Endothelial cell of umbilical vein (primary cell): ENCODE data around the gene DTNA. TPM values are rescaled to one million over a fixed set of nuclear protein-coding genes. Genes with fewer than 3 reads are reported as not detected.
"Not testable (repeated sequence)": the region's sequence is repeated elsewhere in the genome, so short reads cannot be mapped to it uniquely, and the experiment has no call there.

Source experiments
- BruUV-seq: library from RNA; stranded (reverse); fragments of 400-500 nt; replicated peaks from 2 replicates; lab custom pipeline; 2021; lab: Mats Ljungman, UMichigan
- CTCF ChIA-PET: fragments of 300-600, 350-600 bp; sonication (Branson Sonifier 250); formaldehyde crosslinking; loops from one replicate; lab custom pipeline; 2021; ENCODE audit warnings: antibody characterized with exemption, inconsistent platforms; lab: Charles Lee
- POLR2A ChIA-PET: fragments of 300-600, 350-600 bp; sonication (Branson Sonifier 250); formaldehyde crosslinking; loops from one replicate; lab custom pipeline; 2021; ENCODE audit warnings: antibody characterized with exemption, inconsistent platforms; lab: Charles Lee
- DNase-seq: peaks from one replicate; pipeline ENCODE4 v3.0.0-alpha.2; 2011; ENCODE audit warnings: low read depth, low spot score
- FAIRE-seq: peaks from 2 replicates; lab custom pipeline; 2011; peaks lifted over from hg19 to GRCh38; lab: Jason Lieb, UNC
- H2AFZ ChIP-seq: 2 replicates; pipeline ENCODE4 v1.6.0; 2012; ENCODE audit warnings: low read depth, low read length, control low read depth, inconsistent platforms
- H3K27ac ChIP-seq: 2 replicates; pipeline ENCODE4 v1.5.1; 2011; ENCODE audit warnings: low read depth, mild to moderate bottlenecking, control low read depth, low read length, moderate library complexity; ENCODE audit not compliant: insufficient read depth
- H3K27me3 ChIP-seq, 2 experiments: 2 replicates each; pipeline versions ENCODE4 v1.6.0 to v1.6.1; 2011; ENCODE audit warnings: low read length in 2 of 2, mixed read lengths in 1 of 2; ENCODE audit not compliant: control insufficient read depth in 2 of 2, insufficient read depth in 2 of 2
- H3K36me3 ChIP-seq, 2 experiments: 2 replicates in 1 of 2; 3 replicates in 1 of 2; pipeline ENCODE4 v1.5.1; 2011; ENCODE audit warnings: low read length in 2 of 2, mild to moderate bottlenecking in 1 of 2, moderate library complexity in 1 of 2; ENCODE audit not compliant: control insufficient read depth in 2 of 2, insufficient read depth in 2 of 2; ENCODE audit errors: extremely low read depth in 1 of 2
- H3K4me1 ChIP-seq: 3 replicates; pipeline ENCODE4 v1.5.1; 2011; ENCODE audit warnings: mild to moderate bottlenecking, low read length; ENCODE audit not compliant: control insufficient read depth, insufficient read depth; ENCODE audit errors: extremely low read depth
- H3K4me2 ChIP-seq: 2 replicates; pipeline ENCODE4 v1.6.1; 2011; ENCODE audit warnings: low read length, control low read depth, mixed read lengths; ENCODE audit not compliant: insufficient read depth
- H3K4me3 ChIP-seq, 3 experiments: fragments of 200-600 bp in 1 of 3; sonication (generic), shearing (Covaris generic) in 1 of 3; replicated peaks in 1 of 3; 2 replicates each; pipeline ENCODE4 v1.5.1; 2011 to 2016; ENCODE audit warnings: control low read depth in 3 of 3, low read length in 3 of 3, mild to moderate bottlenecking in 2 of 3, inconsistent platforms in 1 of 3, low read depth in 1 of 3, moderate library complexity in 1 of 3; ENCODE audit not compliant: insufficient read depth in 1 of 3
- H3K79me2 ChIP-seq: 2 replicates; pipeline ENCODE4 v1.6.0; 2012; ENCODE audit warnings: low read length, inconsistent platforms; ENCODE audit not compliant: control insufficient read depth, insufficient read depth
- H3K9ac ChIP-seq: replicated peaks from 2 replicates; pipeline ENCODE3; 2011; ENCODE audit warnings: low read length, control low read depth; ENCODE audit not compliant: insufficient read depth; ENCODE audit errors: extremely low read depth
- H3K9me1 ChIP-seq: replicated peaks from 3 replicates; pipeline ENCODE4 v1.6.0; 2011; ENCODE audit warnings: mild to moderate bottlenecking, low read length; ENCODE audit not compliant: control insufficient read depth, insufficient read depth; ENCODE audit errors: extremely low read depth
- H3K9me3 ChIP-seq: replicated peaks from 2 replicates; pipeline ENCODE4 v1.5.1; 2012; ENCODE audit warnings: low read length, inconsistent platforms; ENCODE audit not compliant: control insufficient read depth, insufficient read depth
- H4K20me1 ChIP-seq: replicated peaks from 2 replicates; pipeline ENCODE3; 2011; ENCODE audit warnings: mild to moderate bottlenecking, low read length; ENCODE audit not compliant: control insufficient read depth, insufficient read depth; ENCODE audit errors: extremely low read depth
- MAX ChIP-seq: IDR thresholded peaks from 2 replicates; pipeline ENCODE4 v1.6.1; 2011; ENCODE audit not compliant: insufficient read depth, insufficient read length
- POLR2A ChIP-seq: IDR thresholded peaks from 2 replicates; pipeline ENCODE4 v1.6.1; 2012; ENCODE audit warnings: low read depth, mild to moderate bottlenecking, control low read depth, low read length
- dilution Hi-C: fragments of 300-500 bp; cut with MboI; formaldehyde crosslinking; loops from one replicate; pipeline ENCODE4 v1.15.0; 2019; ENCODE audit warnings: low sequenced_read_pairs; ENCODE audit not compliant: extremely low pct_ligation_motif_present
- intact Hi-C: fragments of 100-400 bp; cut with micrococcal nuclease; formaldehyde crosslinking; loops from one replicate; pipeline ENCODE4 v1.10.0; 2022
- polyA plus RNA-seq, 4 experiments: library from polyadenylated mRNA; depleted of rRNA in 3 of 4; stranded (reverse) in 3 of 4; unstranded in 1 of 4; fragments of >200 nt; gene quantifications; 2 replicates each; pipeline versions ENCODE4 v1.2.1 to v1.2.3, GENCODE V29; 2011 to 2012; ENCODE audit warnings: missing spikeins in 1 of 4
- total RNA-seq: library from RNA; stranded (reverse); gene quantifications from 2 replicates; pipeline ENCODE4 v1.2.3, GENCODE V29; 2021

Gene DTNA
- total and polyA plus RNA-seq, 2 donors (not counting 3 experiments of a cell fraction or from before 2014, with no cell fraction given), result 6.6 to 15.3 TPM

GRCh38 chr18:34710934-34711333 lies 836 bp downstream of the DTNA start:
- H3K4me1 ChIP-seq, result peaks cover 25% of the 10 kb centered on the region
- POLR2A ChIA-PET, result no interaction called here
- no peak overlapping the region for H3K4me3 ChIP-seq
- H3K79me2 ChIP-seq, result no peaks in the 10 kb centered on the region
- no peaks in the 10 kb centered on the region for H3K36me3 ChIP-seq
- H4K20me1 ChIP-seq, result no peaks in the 10 kb centered on the region
- dilution Hi-C loops (no loop called here), intact Hi-C loops (no loop called here)
- no peaks in the 10 kb centered on the region for H3K9me1 ChIP-seq
- DNase-seq (no peak), FAIRE-seq (no peak)
- H3K27me3 ChIP-seq, result no peaks in the 10 kb centered on the region
- CTCF ChIA-PET, result interaction anchor here (1.3 to 5.0 kb wide), 2 partner anchors 50 to 77 kb away, joined by 4 to 61 read pairs; no protein-coding TSS in a partner anchor
- no peaks in the 10 kb centered on the region for H3K9me3 ChIP-seq
- no peak overlapping the region for H3K4me2 ChIP-seq
- no peak overlapping the region for H2AFZ ChIP-seq
- no peak overlapping the region for H3K9ac ChIP-seq
- TF ChIP-seq POLR2A (no peak), MAX (no peak)
- no TSS peak for BruUV-seq
- H3K27ac ChIP-seq, result no peak overlapping the region

- CTCF ChIA-PET, H3K27ac ChIP-seq, H3K27me3 ChIP-seq, intact Hi-C loops, H3K79me2 ChIP-seq, H2AFZ ChIP-seq, H3K9ac ChIP-seq, H3K4me1 ChIP-seq, H3K4me3 ChIP-seq, dilution Hi-C loops, BruUV-seq, H3K36me3 ChIP-seq, H4K20me1 ChIP-seq, H3K9me1 ChIP-seq, H3K9me3 ChIP-seq, FAIRE-seq, DNase-seq, H3K4me2 ChIP-seq: not testable (repeated sequence)
- POLR2A ChIA-PET, result interaction anchor here (0.6 kb wide), 1 partner anchor 68 kb away, joined by 4 read pairs; no protein-coding TSS in a partner anchor
Measured at GRCh38 chr18:34716111-34716510, 6.0 kb downstream of the DTNA start.
